Spinal cord (tissue), 10 donors: ENCODE results near the gene BCAS3. TPM values are rescaled to one million over a fixed set of nuclear protein-coding genes. Genes with fewer than 3 reads are reported as not detected.

Experiments
- DNase-seq, 6 donors: peaks; one replicate each; pipeline versions ENCODE4 v3.0.0 to v3.0.0-alpha.2; 2013 to 2015; ENCODE audit warnings: low spot score in 6 of 6, low read depth in 4 of 6
- H3K27ac ChIP-seq: one replicate; pipeline ENCODE4 v1.5.1; 2013; ENCODE audit warnings: low read depth, low read length, control low read depth
- H3K27me3 ChIP-seq: one replicate; pipeline ENCODE4 v1.6.1; 2013; ENCODE audit warnings: low read length; ENCODE audit not compliant: control insufficient read depth, insufficient read depth
- H3K36me3 ChIP-seq: one replicate; pipeline ENCODE4 v1.6.1; 2013; ENCODE audit warnings: low read length; ENCODE audit not compliant: control insufficient read depth, insufficient read depth
- H3K4me1 ChIP-seq: one replicate; pipeline ENCODE4 v1.6.1; 2013; ENCODE audit warnings: low read length; ENCODE audit not compliant: control insufficient read depth, insufficient read depth
- H3K4me3 ChIP-seq: one replicate; pipeline ENCODE4 v1.5.1; 2013; ENCODE audit warnings: low read depth, low read length, control low read depth
- H3K9me3 ChIP-seq: one replicate; pipeline ENCODE4 v1.6.1; 2013; ENCODE audit warnings: low read length; ENCODE audit not compliant: control insufficient read depth, insufficient read depth
- WGBS: methylation state at CpG from one replicate; pipeline ENCODE4 v1.1.5; 2013; ENCODE audit warnings: missing lambda C conversion rate; ENCODE audit not compliant: insufficient coverage; 5-methylcytosine and 5-hydroxymethylcytosine counted together
- polyA plus RNA-seq, 2 donors: library from polyadenylated mRNA; unstranded; fragments of 120-200 nt; gene quantifications; one replicate each; pipeline ENCODE4 v1.2.1, GENCODE V29; 2013; ENCODE audit not compliant: insufficient read length in 2 of 2
- total RNA-seq, 2 donors: library from RNA; depleted of rRNA in 1 of 2; stranded (reverse); fragments of 120-200 nt in 1 of 2; fragments of >200 nt in 1 of 2; gene quantifications; one replicate each; pipeline versions ENCODE4 v1.2.3 to v1.2.4, GENCODE V29; 2013 to 2014
- donor health status: healthy.

Gene BCAS3
- total and polyA plus RNA-seq, 4 donors, result 20.5 to 53.4 (median 25.7) TPM

GRCh38 chr17:61223725-61224124 lies 546.1 kb downstream of the BCAS3 start:
- no peaks in the 10 kb centered on the region for H3K9me3 ChIP-seq
- H3K4me3 ChIP-seq, result no peak overlapping the region
- no CpG with 5 or more reads among the region's 1 CpG for WGBS
- H3K27ac ChIP-seq, result no peak overlapping the region
- H3K27me3 ChIP-seq, result no peaks in the 10 kb centered on the region
- DNase-seq, result no peak
- no peaks in the 10 kb centered on the region for H3K36me3 ChIP-seq
- H3K4me1 ChIP-seq, result no peaks in the 10 kb centered on the region

GRCh38 chr17:61225178-61225882 lies 547.7 kb downstream of the BCAS3 start:
- no CpG with 5 or more reads among the region's 5 CpGs for WGBS
- no peak overlapping the region for H3K4me3 ChIP-seq
- no peaks in the 10 kb centered on the region for H3K27me3 ChIP-seq
- DNase-seq, result no peak
- no peaks in the 10 kb centered on the region for H3K9me3 ChIP-seq
- no peaks in the 10 kb centered on the region for H3K36me3 ChIP-seq
- no peak overlapping the region for H3K27ac ChIP-seq
- H3K4me1 ChIP-seq, result no peaks in the 10 kb centered on the region

- H3K4me1 ChIP-seq, result no peaks in the 10 kb centered on the region
- no peak overlapping the region for H3K4me3 ChIP-seq
- no peak overlapping the region for H3K27ac ChIP-seq
- no peaks in the 10 kb centered on the region for H3K9me3 ChIP-seq
- no peaks in the 10 kb centered on the region for H3K36me3 ChIP-seq
- no peak for DNase-seq
- no peaks in the 10 kb centered on the region for H3K27me3 ChIP-seq
Observed at GRCh38 chr17:61227866-61228265, 550.2 kb downstream of the BCAS3 start.

- no peaks in the 10 kb centered on the region for H3K36me3 ChIP-seq
- no peaks in the 10 kb centered on the region for H3K27me3 ChIP-seq
- H3K27ac ChIP-seq, result no peak overlapping the region
- H3K4me3 ChIP-seq, result no peak overlapping the region
- no CpG with 5 or more reads among the region's 2 CpGs for WGBS
- no peaks in the 10 kb centered on the region for H3K4me1 ChIP-seq
- no peaks in the 10 kb centered on the region for H3K9me3 ChIP-seq
- DNase-seq, result no peak
Observed at GRCh38 chr17:61230461-61230860, 552.8 kb downstream of the BCAS3 start.

GRCh38 chr17:61230972-61231820 lies 553.5 kb downstream of the BCAS3 start:
- no peaks in the 10 kb centered on the region for H3K9me3 ChIP-seq
- H3K27ac ChIP-seq, result no peak overlapping the region
- no peaks in the 10 kb centered on the region for H3K36me3 ChIP-seq
- H3K4me3 ChIP-seq, result no peak overlapping the region
- H3K27me3 ChIP-seq, result no peaks in the 10 kb centered on the region
- no peak for DNase-seq
- 100% methylated on average over 1 of the region's 4 CpGs for WGBS
- peaks cover 1% of the 10 kb centered on the region for H3K4me1 ChIP-seq

GRCh38 chr17:61232871-61233270 lies 555.2 kb downstream of the BCAS3 start:
- H3K9me3 ChIP-seq, result no peaks in the 10 kb centered on the region
- no peak overlapping the region for H3K27ac ChIP-seq
- DNase-seq, result no peak
- H3K4me3 ChIP-seq, result no peak overlapping the region
- H3K4me1 ChIP-seq, result peaks cover 5% of the 10 kb centered on the region
- no peaks in the 10 kb centered on the region for H3K27me3 ChIP-seq
- no peaks in the 10 kb centered on the region for H3K36me3 ChIP-seq
- WGBS, result 80% methylated on average over 1 of the region's 3 CpGs

- 100% methylated on average over 1 of the region's 1 CpG for WGBS
- DNase-seq, result no peak
- no peaks in the 10 kb centered on the region for H3K36me3 ChIP-seq
- H3K27ac ChIP-seq, result no peak overlapping the region
- H3K4me1 ChIP-seq, result peaks cover 5% of the 10 kb centered on the region
- no peak overlapping the region for H3K4me3 ChIP-seq
- no peaks in the 10 kb centered on the region for H3K27me3 ChIP-seq
- H3K9me3 ChIP-seq, result no peaks in the 10 kb centered on the region
Observed at GRCh38 chr17:61233991-61234750, 556.5 kb downstream of the BCAS3 start.

- Histone ChIP-seq H3K36me3 (no peaks in the 10 kb centered on the region), H3K27ac (peak overlapping the region; percentile 78), H3K4me3 (no peak overlapping the region), H3K9me3 (no peaks in the 10 kb centered on the region), H3K27me3 (no peaks in the 10 kb centered on the region), H3K4me1 (peaks cover 5% of the 10 kb centered on the region)
- DNase-seq, result no peak
- 62% methylated on average over 8 of the region's 15 CpGs for WGBS
Observed at GRCh38 chr17:61235001-61235826, 557.6 kb downstream of the BCAS3 start.

GRCh38 chr17:61235827-61236197 lies 558.2 kb downstream of the BCAS3 start:
- H3K36me3 ChIP-seq, result no peaks in the 10 kb centered on the region
- H3K4me3 ChIP-seq, result no peak overlapping the region

More at GRCh38 chr17:61235827-61236197, 558.2 kb downstream of the BCAS3 start:
- peak in 2 of 6 donors; percentile 30 to 45 for DNase-seq
- no CpG with 5 or more reads among the region's 5 CpGs for WGBS
- Histone ChIP-seq H3K27me3 (no peaks in the 10 kb centered on the region), H3K27ac (peak overlapping the region; percentile 78), H3K9me3 (no peaks in the 10 kb centered on the region), H3K4me1 (peaks cover 5% of the 10 kb centered on the region)
